T-helper 1 cell treated with Interleukin-12 subunit alpha and Interleukin-12 subunit beta and Interleukin-4 antibody, amounts not matched to agents 30 ng/mL and 1 ng/mL, for 36 hours (primary cell): ENCODE results near the gene DBX1. TPM values are rescaled to one million over a fixed set of nuclear protein-coding genes. Genes with fewer than 3 reads are reported as not detected.
"Not testable (repeated sequence)": the region's sequence is repeated elsewhere in the genome, so short reads cannot be mapped to it uniquely, and the experiment has no call there.

Experiments used
- intact Hi-C: fragments of 100-400 bp; cut with micrococcal nuclease; formaldehyde crosslinking; loops from one replicate; pipeline ENCODE4 v1.15.1; 2024
- total RNA-seq: library from RNA; stranded (reverse); gene quantifications from 2 replicates; pipeline ENCODE4 v1.2.3, GENCODE V29; 2022

Gene DBX1
- total RNA-seq, result not detected in 2 replicates

GRCh38 chr11:20160425-20161229 is at the start of gene DBX1:
Gene DBX1, minus strand, starts transcription at chr11:20160475. Its CDS starts 151 bp downstream, at chr11:20160324.
- intact Hi-C loops, result no loop called here

GRCh38 chr11:20208622-20209111 is 48.4 kb upstream of the DBX1 start:
- intact Hi-C loops, result no loop called here

- intact Hi-C loops, result no loop called here
Measured at GRCh38 chr11:20207781-20208621, 47.7 kb upstream of the DBX1 start.

GRCh38 chr11:20205807-20206206 is 45.5 kb upstream of the DBX1 start:
- intact Hi-C loops, result no loop called here

GRCh38 chr11:20204681-20205080 is 44.4 kb upstream of the DBX1 start:
- intact Hi-C loops, result no loop called here

GRCh38 chr11:20203831-20204230 is 43.6 kb upstream of the DBX1 start:
- intact Hi-C loops, result no loop called here

- intact Hi-C loops, result no loop called here
Measured at GRCh38 chr11:20201231-20201630, 41.0 kb upstream of the DBX1 start.

GRCh38 chr11:20200331-20200955 is 40.2 kb upstream of the DBX1 start:
- intact Hi-C loops, result not testable (repeated sequence)

- intact Hi-C loops, result no loop called here
Measured at GRCh38 chr11:20197881-20198280, 37.6 kb upstream of the DBX1 start.

- intact Hi-C loops, result no loop called here
Measured at GRCh38 chr11:20194470-20194869, 34.2 kb upstream of the DBX1 start.

- intact Hi-C loops, result no loop called here
Measured at GRCh38 chr11:20193307-20193706, 33.0 kb upstream of the DBX1 start.

GRCh38 chr11:20192641-20193040 is 32.4 kb upstream of the DBX1 start:
- intact Hi-C loops, result no loop called here

- intact Hi-C loops, result no loop called here
Measured at GRCh38 chr11:20192151-20192550, 31.9 kb upstream of the DBX1 start.

GRCh38 chr11:20178976-20179375 is 18.7 kb upstream of the DBX1 start:
- intact Hi-C loops, result no loop called here

- intact Hi-C loops, result no loop called here
Measured at GRCh38 chr11:20177136-20177535, 16.9 kb upstream of the DBX1 start.

- intact Hi-C loops, result no loop called here
Measured at GRCh38 chr11:20172721-20173447, 12.6 kb upstream of the DBX1 start.

GRCh38 chr11:20163783-20164481 is 3.7 kb upstream of the DBX1 start:
- intact Hi-C loops, result no loop called here

- intact Hi-C loops, result no loop called here
Measured at GRCh38 chr11:20162824-20163782, 2.8 kb upstream of the DBX1 start.
